A673 (cell line): ENCODE results near the gene FBN3. TPM values are rescaled to one million over a fixed set of nuclear protein-coding genes. Genes with fewer than 3 reads are reported as not detected.

Experiments used
- BruUV-seq: library from RNA; stranded (reverse); fragments of 400-500 nt; replicated peaks from 2 replicates; lab custom pipeline; 2021; lab: Mats Ljungman, UMichigan
- CTCF ChIA-PET: fragments of 300-600 bp; sonication (Branson Sonifier 250); formaldehyde crosslinking; loops from one replicate; lab custom pipeline; 2022; ENCODE audit warnings: antibody characterized with exemption; lab: Charles Lee
- POLR2A ChIA-PET: fragments of 300-600 bp; sonication (Branson Sonifier 250); formaldehyde crosslinking; loops from one replicate; lab custom pipeline; 2022; ENCODE audit warnings: antibody characterized with exemption; ENCODE audit not compliant: low non-redundant PET; lab: Charles Lee
- DNase-seq: peaks from one replicate; pipeline ENCODE4 v3.0.0-alpha.2; 2015; ENCODE audit warnings: low spot score
- H3K27ac ChIP-seq: fragments of 200-600 bp; sonication (generic); 2 replicates; pipeline ENCODE4 v1.5.1; 2016; ENCODE audit warnings: mixed run types, low read depth, mild to moderate bottlenecking, mixed read lengths, antibody characterized with exemption, low read length; ENCODE audit not compliant: poor library complexity, severe bottlenecking
- H3K27me3 ChIP-seq: fragments of 200-600 bp; sonication (generic); replicated peaks from 2 replicates; pipeline ENCODE4 v1.6.1; 2017; ENCODE audit warnings: mixed run types, low read depth, mild to moderate bottlenecking, mixed read lengths, antibody characterized with exemption, low read length; ENCODE audit not compliant: insufficient read depth, poor library complexity
- H3K36me3 ChIP-seq: fragments of 200-600 bp; sonication (generic); 2 replicates; pipeline ENCODE4 v1.6.1; 2016; ENCODE audit warnings: mixed run types, mild to moderate bottlenecking, mixed read lengths, antibody characterized with exemption, low read length; ENCODE audit not compliant: insufficient read depth, poor library complexity, severe bottlenecking
- H3K4me1 ChIP-seq: fragments of 200-600 bp; sonication (generic); 2 replicates; pipeline ENCODE4 v1.6.1; 2017; ENCODE audit warnings: mixed run types, mild to moderate bottlenecking, mixed read lengths, antibody characterized with exemption, low read length; ENCODE audit not compliant: insufficient read depth, poor library complexity, severe bottlenecking
- H3K4me3 ChIP-seq: fragments of 200-600 bp; sonication (generic); 2 replicates; pipeline ENCODE4 v1.5.1; 2016; ENCODE audit warnings: low read depth, mixed run types, mild to moderate bottlenecking, mixed read lengths, low read length; ENCODE audit not compliant: poor library complexity, severe bottlenecking
- H3K9me3 ChIP-seq: fragments of 200-600 bp; sonication (generic); 2 replicates; pipeline ENCODE4 v1.6.1; 2016; ENCODE audit warnings: mixed run types, low read depth, mild to moderate bottlenecking, mixed read lengths, antibody characterized with exemption, low read length; ENCODE audit not compliant: poor library complexity, severe bottlenecking
- EZH2 ChIP-seq: fragments of 200-600 bp; sonication (generic); IDR thresholded peaks from 2 replicates; pipeline ENCODE4 v1.6.1; 2017; ENCODE audit warnings: borderline replicate concordance, low read depth, mild to moderate bottlenecking, mixed read lengths, antibody characterized with exemption, low read length; ENCODE audit not compliant: poor library complexity, severe bottlenecking
- intact Hi-C: fragments of 100-400 bp; cut with micrococcal nuclease; formaldehyde crosslinking; loops from one replicate; pipeline ENCODE4 v1.10.0; 2022; ENCODE audit not compliant: unreplicated experiment
- total RNA-seq: library from RNA; stranded (reverse); gene quantifications from 2 replicates; pipeline ENCODE4 v1.2.3, GENCODE V29; 2021
- TF ChIP-seq, protein P1 (sequence below): fragments of 300-800, 200-600 bp; sonication (generic); conservative IDR thresholded peaks from 2 replicates; pipeline ENCODE4 v1.5.1; 2017; ENCODE audit warnings: low read depth, mild to moderate bottlenecking, antibody characterized with exemption, low read length, moderate library complexity, mixed read lengths

Gene FBN3
- total RNA-seq, 1 experiment from 2014 or later, result 0.06 TPM

DNA sequence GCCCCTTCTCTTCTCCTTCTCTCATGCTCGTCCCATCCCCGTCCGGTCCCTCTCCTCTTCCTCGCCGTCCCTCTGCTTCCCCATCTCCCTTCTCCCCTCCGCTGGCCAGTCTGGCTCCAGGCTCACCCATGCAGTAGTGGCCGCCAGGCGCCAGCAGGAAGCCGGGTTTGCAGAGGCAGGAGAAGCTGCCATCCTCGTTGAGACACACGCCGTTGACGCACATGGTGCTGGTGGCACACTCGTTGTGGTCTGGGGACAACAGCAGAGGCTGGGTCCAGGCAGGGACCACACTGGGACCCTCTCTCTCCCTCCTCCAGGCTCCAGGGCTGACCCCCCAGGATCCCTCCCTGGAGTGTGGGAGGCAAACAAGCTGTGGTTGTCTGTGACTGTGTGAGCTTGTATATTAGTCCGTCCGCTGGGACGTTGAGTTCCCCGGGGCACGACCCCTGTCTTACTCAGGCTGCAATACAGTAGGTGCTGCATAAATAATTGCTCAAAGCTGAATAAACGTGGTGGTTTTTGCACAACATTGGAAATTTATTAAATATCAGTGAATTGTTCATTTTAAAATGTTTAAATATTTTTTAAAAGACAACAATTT is 16.4 kb downstream of the FBN3 start:
- no TSS peak for BruUV-seq
- TF ChIP-seq, protein P1, sequence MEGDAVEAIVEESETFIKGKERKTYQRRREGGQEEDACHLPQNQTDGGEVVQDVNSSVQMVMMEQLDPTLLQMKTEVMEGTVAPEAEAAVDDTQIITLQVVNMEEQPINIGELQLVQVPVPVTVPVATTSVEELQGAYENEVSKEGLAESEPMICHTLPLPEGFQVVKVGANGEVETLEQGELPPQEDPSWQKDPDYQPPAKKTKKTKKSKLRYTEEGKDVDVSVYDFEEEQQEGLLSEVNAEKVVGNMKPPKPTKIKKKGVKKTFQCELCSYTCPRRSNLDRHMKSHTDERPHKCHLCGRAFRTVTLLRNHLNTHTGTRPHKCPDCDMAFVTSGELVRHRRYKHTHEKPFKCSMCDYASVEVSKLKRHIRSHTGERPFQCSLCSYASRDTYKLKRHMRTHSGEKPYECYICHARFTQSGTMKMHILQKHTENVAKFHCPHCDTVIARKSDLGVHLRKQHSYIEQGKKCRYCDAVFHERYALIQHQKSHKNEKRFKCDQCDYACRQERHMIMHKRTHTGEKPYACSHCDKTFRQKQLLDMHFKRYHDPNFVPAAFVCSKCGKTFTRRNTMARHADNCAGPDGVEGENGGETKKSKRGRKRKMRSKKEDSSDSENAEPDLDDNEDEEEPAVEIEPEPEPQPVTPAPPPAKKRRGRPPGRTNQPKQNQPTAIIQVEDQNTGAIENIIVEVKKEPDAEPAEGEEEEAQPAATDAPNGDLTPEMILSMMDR, result no peak
- TF ChIP-seq EZH2, result no peak
- intact Hi-C loops, result no loop called here
- ChIA-PET CTCF (no interaction called here), POLR2A (no interaction called here)
- no peaks in the 10 kb centered on the region for H3K9me3 ChIP-seq
- DNase-seq, result no peak
- H3K4me1 ChIP-seq, result no peaks in the 10 kb centered on the region
- H3K36me3 ChIP-seq, result no peaks in the 10 kb centered on the region
- no peaks in the 10 kb centered on the region for H3K27me3 ChIP-seq
- H3K4me3 ChIP-seq, result no peak overlapping the region
- no peak overlapping the region for H3K27ac ChIP-seq

DNA sequence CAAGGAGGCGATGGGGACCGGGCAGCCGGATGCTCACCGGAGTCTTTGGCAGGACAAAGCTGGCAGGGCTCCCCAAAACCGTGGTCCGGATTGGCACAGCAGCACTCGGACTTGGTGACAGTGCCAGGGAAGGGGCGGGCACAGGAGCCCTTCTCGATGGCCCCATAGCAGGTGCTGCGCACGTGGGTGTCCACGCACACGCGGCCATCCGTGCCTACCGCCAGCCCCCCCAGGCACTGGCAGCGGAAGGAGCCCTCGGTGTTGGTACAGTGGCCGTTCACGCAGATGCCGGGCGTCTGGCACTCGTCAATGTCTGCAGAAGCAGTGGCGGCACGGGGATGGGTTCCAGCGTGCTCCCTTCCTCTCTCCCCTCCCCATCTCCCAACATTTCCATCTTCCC is 17.9 kb downstream of the FBN3 start:
- ChIA-PET CTCF (no interaction called here), POLR2A (no interaction called here)
- Histone ChIP-seq H3K36me3 (no peaks in the 10 kb centered on the region), H3K4me3 (no peak overlapping the region), H3K27ac (no peak overlapping the region), H3K4me1 (no peaks in the 10 kb centered on the region), H3K27me3 (no peaks in the 10 kb centered on the region), H3K9me3 (no peaks in the 10 kb centered on the region)
- no peak for DNase-seq
- no TSS peak for BruUV-seq
- TF ChIP-seq EZH2, result no peak
- TF ChIP-seq, protein P1, result no peak
- intact Hi-C loops, result no loop called here

DNA sequence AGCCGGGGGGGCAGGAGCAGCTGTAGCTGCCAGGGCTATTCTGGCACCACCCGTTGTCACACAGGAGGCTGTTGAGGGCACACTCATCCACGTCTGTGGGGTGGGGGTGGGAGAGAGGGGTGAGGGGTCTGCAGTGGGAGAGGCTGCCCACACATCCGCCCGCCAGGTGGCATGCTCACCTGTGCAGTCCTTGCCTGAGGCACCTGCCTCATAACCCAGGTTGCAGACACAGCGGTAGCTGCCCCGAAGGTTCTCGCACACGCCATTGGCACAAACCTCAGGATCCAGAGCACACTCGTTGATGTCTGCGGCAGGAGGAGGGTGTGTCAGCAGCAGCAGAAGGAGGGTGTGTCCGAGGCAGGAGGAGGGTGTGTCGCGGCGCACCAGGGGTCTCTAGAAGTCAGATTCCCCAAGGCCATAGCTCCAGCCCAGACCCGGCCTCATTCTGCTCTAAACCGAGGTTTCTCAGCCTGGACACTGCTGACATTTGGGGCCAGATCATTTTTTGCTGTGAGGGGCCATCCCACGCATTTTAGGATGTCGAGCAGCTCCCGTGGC is 20.3 kb downstream of the FBN3 start:
- H3K9me3 ChIP-seq, result no peaks in the 10 kb centered on the region
- POLR2A ChIA-PET, result no interaction called here
- no peaks in the 10 kb centered on the region for H3K36me3 ChIP-seq
- DNase-seq, result no peak
- no peak overlapping the region for H3K27ac ChIP-seq
- CTCF ChIA-PET, result no interaction called here
- no TSS peak for BruUV-seq
- H3K4me1 ChIP-seq, result no peaks in the 10 kb centered on the region
- no peak overlapping the region for H3K4me3 ChIP-seq
- no peak for TF ChIP-seq EZH2
- TF ChIP-seq, protein P1, result no peak
- intact Hi-C loops, result no loop called here
- no peaks in the 10 kb centered on the region for H3K27me3 ChIP-seq
